ENCODE data around the gene ANKRD22.

Gene ANKRD22

DNA sequence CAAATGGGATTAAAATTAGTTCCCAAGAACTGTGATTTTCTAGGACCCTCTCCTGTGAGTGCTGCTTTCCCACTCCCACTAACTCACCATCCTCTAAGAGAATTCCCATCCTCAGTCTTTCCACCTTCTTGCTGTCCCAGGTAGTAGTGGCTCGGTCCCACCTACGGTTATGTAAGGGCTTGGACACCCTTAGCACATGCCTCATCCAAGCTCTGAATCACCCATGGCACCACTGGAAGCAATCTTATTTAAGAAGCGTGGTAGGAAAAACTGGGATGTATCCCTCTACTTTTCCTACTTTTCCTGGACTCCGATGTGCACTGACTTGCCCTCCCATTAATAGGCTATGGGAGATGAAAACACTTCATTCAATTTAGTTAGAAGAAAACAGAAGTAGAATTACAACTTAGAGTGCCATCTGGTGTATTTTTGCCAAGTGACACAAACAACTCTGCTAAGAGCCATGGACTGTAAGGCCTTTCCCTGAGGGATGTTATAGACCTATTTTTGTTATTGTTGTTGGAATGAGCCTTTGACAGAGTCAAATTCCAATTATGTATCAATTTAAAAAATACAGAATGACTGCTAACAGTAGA lies 13.7 kb upstream of the ANKRD22 start:
- no peaks in the 10 kb centered on the region for H3K79me2 ChIP-seq (ENCODE audit: insufficient read depth, low read length)
- H3K4me1 ChIP-seq (ENCODE audit: insufficient read depth, low read length, poor library complexity, severe bottlenecking), result no peaks in the 10 kb centered on the region
- H3F3A ChIP-seq (ENCODE audit: low read depth), result no peaks in the 10 kb centered on the region
- H3K27me3 ChIP-seq (ENCODE audit: insufficient read depth, low read length, poor library complexity, severe bottlenecking), result no peaks in the 10 kb centered on the region
- no peaks in the 10 kb centered on the region for H3K36me3 ChIP-seq (ENCODE audit: insufficient read depth, low read length)
- H3K4me2 ChIP-seq (ENCODE audit: low read depth, low read length, poor library complexity, severe bottlenecking), result no peak overlapping the region
- H3K9me2 ChIP-seq (replicated peaks; ENCODE audit: low read depth, low read length), result no peaks in the 10 kb centered on the region
- no peaks in the 10 kb centered on the region for H3K9me3 ChIP-seq (ENCODE audit: insufficient read depth, low read depth, low read length)
- no peak overlapping the region for H2AFZ ChIP-seq (ENCODE audit: low read length)
- no peak overlapping the region for H3K4me3 ChIP-seq (ENCODE audit: low read length, poor library complexity, severe bottlenecking)
- no peak overlapping the region for H3K9ac ChIP-seq (ENCODE audit: low read depth, low read length, poor library complexity, severe bottlenecking)
- H4K20me1 ChIP-seq (ENCODE audit: insufficient read depth, low read length, poor library complexity, severe bottlenecking), result no peaks in the 10 kb centered on the region
- TF ChIP-seq, protein P1, sequence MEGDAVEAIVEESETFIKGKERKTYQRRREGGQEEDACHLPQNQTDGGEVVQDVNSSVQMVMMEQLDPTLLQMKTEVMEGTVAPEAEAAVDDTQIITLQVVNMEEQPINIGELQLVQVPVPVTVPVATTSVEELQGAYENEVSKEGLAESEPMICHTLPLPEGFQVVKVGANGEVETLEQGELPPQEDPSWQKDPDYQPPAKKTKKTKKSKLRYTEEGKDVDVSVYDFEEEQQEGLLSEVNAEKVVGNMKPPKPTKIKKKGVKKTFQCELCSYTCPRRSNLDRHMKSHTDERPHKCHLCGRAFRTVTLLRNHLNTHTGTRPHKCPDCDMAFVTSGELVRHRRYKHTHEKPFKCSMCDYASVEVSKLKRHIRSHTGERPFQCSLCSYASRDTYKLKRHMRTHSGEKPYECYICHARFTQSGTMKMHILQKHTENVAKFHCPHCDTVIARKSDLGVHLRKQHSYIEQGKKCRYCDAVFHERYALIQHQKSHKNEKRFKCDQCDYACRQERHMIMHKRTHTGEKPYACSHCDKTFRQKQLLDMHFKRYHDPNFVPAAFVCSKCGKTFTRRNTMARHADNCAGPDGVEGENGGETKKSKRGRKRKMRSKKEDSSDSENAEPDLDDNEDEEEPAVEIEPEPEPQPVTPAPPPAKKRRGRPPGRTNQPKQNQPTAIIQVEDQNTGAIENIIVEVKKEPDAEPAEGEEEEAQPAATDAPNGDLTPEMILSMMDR (conservative IDR thresholded peaks at IDR 0.05; ENCODE audit: low read length), result peak; percentile 60
- TF ChIP-seq EZH2phosphoT487 (IDR thresholded peaks at IDR 0.05; ENCODE audit: borderline replicate concordance), result no peak

GRCh38 chr10:88861036-88861435 lies 9.4 kb upstream of the ANKRD22 start:
- H3F3A ChIP-seq (ENCODE audit: low read depth), result no peaks in the 10 kb centered on the region
- H3K9me3 ChIP-seq (ENCODE audit: insufficient read depth, low read depth, low read length), result no peaks in the 10 kb centered on the region
- H3K27me3 ChIP-seq (ENCODE audit: insufficient read depth, low read length, poor library complexity, severe bottlenecking), result no peaks in the 10 kb centered on the region
- H3K4me1 ChIP-seq (ENCODE audit: insufficient read depth, low read length, poor library complexity, severe bottlenecking), result no peaks in the 10 kb centered on the region
- H2AFZ ChIP-seq (ENCODE audit: low read length), result no peak overlapping the region
- no peaks in the 10 kb centered on the region for H3K79me2 ChIP-seq (ENCODE audit: insufficient read depth, low read length)
- no peak overlapping the region for H3K9ac ChIP-seq (ENCODE audit: low read depth, low read length, poor library complexity, severe bottlenecking)
- no peak overlapping the region for H3K4me2 ChIP-seq (ENCODE audit: low read depth, low read length, poor library complexity, severe bottlenecking)
- no peak overlapping the region for H3K4me3 ChIP-seq (ENCODE audit: low read length, poor library complexity, severe bottlenecking)
- H3K9me2 ChIP-seq (replicated peaks; ENCODE audit: low read depth, low read length), result no peaks in the 10 kb centered on the region
- no peaks in the 10 kb centered on the region for H3K36me3 ChIP-seq (ENCODE audit: insufficient read depth, low read length)
- TF ChIP-seq, protein P1 (conservative IDR thresholded peaks at IDR 0.05; ENCODE audit: low read length), result no peak
- TF ChIP-seq EZH2phosphoT487 (IDR thresholded peaks at IDR 0.05; ENCODE audit: borderline replicate concordance), result no peak
- H4K20me1 ChIP-seq (ENCODE audit: insufficient read depth, low read length, poor library complexity, severe bottlenecking), result no peaks in the 10 kb centered on the region

- no peaks in the 10 kb centered on the region for H4K20me1 ChIP-seq (ENCODE audit: insufficient read depth, low read length, poor library complexity, severe bottlenecking)
- no peak overlapping the region for H2AFZ ChIP-seq (ENCODE audit: low read length)
- H3K27me3 ChIP-seq (ENCODE audit: insufficient read depth, low read length, poor library complexity, severe bottlenecking), result no peaks in the 10 kb centered on the region
- no peaks in the 10 kb centered on the region for H3K36me3 ChIP-seq (ENCODE audit: insufficient read depth, low read length)
- no peaks in the 10 kb centered on the region for H3K9me3 ChIP-seq (ENCODE audit: insufficient read depth, low read depth, low read length)
- H3K9me2 ChIP-seq (replicated peaks; ENCODE audit: low read depth, low read length), result no peaks in the 10 kb centered on the region
- peaks cover 14% of the 10 kb centered on the region for H3K4me1 ChIP-seq (ENCODE audit: insufficient read depth, low read length, poor library complexity, severe bottlenecking)
- no peak overlapping the region for H3K4me3 ChIP-seq (ENCODE audit: low read length, poor library complexity, severe bottlenecking)
- TF ChIP-seq EZH2phosphoT487 (IDR thresholded peaks at IDR 0.05; ENCODE audit: borderline replicate concordance), result no peak
- TF ChIP-seq, protein P1 (conservative IDR thresholded peaks at IDR 0.05; ENCODE audit: low read length), result no peak
- no peak overlapping the region for H3K9ac ChIP-seq (ENCODE audit: low read depth, low read length, poor library complexity, severe bottlenecking)
- H3K79me2 ChIP-seq (ENCODE audit: insufficient read depth, low read length), result no peaks in the 10 kb centered on the region
- H3K4me2 ChIP-seq (ENCODE audit: low read depth, low read length, poor library complexity, severe bottlenecking), result no peak overlapping the region
- no peaks in the 10 kb centered on the region for H3F3A ChIP-seq (ENCODE audit: low read depth)
Measured at GRCh38 chr10:88858491-88858890, 6.8 kb upstream of the ANKRD22 start.
